ENCODE results near the gene SMLR1.
A peak's percentile ranks its signal among the peaks of the same experiment; 100 is the strongest.

SMLR1 gene

GRCh38 chr6:130825772-130826441, 1.3 kb upstream of the SMLR1 start:
- DNase-seq, result no peak

DNA sequence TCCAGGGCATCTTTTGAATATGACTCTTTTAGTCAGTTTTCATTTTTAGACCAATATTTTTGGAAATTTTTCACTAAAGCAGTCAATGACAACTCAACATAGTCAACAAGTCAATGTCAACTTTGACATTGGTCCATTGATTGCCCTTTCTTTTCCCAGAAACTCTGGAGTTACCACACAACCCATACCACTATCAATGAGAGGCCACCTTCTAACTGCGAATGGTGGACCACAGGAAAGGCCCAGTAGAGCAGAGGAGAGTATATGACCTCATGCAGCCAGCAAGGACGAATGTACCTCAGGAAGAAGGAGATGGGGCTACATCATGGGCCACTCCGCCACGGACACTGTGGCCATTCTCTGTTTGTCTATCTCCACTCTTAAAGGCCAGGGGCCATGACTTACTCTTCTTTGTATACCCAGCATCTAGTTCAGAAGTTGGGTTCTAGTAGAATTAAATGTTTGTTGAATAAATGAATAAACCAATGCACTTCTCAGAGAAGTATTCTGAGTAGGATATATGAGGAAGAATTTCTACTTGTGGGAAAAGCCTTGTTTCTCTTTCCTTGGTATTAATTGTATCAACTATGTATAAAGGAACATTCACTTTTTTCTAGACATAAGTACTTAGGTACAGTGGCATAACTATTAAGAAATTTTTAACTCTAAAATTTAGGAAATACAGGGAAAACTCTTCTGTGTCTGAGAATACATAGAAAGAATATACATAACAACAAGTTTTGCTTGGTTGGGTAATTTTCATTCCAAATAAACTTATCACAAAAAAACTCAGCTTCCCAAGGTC, 562 bp upstream of the SMLR1 start:
- no peak for DNase-seq

- no peak for DNase-seq
Observed at GRCh38 chr6:130829333-130829910, 2.2 kb downstream of the SMLR1 start.

GRCh38 chr6:130831607-130832006, 4.4 kb downstream of the SMLR1 start:
- no peak for DNase-seq

DNA sequence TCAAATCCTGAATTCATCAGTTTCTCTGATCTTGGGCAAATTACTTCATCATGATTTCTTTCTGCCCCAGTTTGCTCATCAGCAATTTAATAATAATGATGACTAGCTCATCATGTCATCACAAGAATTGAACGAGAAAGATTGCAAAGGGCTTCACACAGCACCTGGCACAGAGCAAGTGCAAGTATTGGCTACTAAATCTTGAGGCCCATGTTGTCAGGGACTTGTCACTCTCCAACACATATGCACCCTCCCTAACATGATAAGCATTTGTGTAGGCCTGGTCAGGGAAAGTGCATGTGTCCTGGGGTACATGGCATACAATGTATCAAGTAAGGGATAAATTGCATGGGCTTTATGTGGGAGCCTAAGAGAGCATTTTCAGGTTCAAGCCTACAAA, 6.4 kb downstream of the SMLR1 start:
- DNase-seq, result no peak

DNA sequence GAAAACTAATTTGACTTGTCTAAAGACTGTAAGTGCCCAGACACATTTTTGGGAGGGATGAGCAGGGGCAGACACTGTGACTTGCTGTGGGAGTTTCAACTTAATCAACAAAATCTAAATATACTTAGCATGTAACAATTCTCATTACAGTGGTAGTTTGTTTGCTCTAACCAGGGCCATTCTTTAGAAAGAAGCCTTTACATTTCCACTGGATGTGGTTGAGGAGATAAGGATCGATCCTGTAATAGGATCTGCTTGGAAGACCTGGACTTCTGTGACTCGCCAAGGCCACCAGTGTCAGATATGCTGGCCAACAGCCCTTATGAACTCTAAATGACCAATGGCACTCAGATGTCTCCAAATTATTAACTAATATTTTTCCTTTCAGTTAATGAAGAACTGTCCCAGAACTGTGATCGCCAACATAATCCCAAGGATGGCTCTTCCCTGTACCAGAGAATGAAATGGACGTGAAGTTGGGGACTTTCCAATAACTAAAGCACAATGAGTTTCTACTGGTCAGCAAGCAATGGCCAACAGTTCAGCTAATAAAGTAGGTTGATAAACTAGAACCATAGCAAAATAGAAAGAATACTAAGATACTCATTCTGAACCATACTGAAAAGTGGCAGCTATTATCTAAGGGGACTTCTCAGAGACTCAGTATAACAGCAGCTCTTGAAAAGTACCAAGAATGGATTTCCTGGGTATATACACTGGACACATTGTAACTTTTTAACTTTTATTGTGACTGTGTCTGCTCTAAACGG, 7.5 kb downstream of the SMLR1 start:
- DNase-seq, result no peak

- DNase-seq, result no peak
Observed at GRCh38 chr6:130836055-130836640, 8.9 kb downstream of the SMLR1 start.

DNA sequence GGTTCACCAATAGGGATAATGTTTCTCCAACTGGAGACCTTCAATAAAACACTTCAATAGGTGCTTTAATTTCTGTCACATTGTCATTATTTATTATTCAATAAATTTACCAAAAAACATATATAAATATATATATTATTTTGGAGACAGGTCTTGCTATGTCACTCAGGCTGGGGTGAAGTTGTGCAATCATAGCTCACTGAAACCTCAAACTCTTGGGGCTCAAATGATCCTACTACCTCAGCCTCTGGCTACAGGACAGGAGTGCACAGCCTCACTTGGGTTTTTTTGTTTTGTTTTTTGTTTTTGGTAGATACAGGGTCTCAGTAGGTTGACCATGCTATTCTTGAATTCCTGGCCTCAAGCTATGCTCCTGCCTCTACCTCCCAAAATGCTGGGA, 9.9 kb downstream of the SMLR1 start:
- no peak for DNase-seq

DNA sequence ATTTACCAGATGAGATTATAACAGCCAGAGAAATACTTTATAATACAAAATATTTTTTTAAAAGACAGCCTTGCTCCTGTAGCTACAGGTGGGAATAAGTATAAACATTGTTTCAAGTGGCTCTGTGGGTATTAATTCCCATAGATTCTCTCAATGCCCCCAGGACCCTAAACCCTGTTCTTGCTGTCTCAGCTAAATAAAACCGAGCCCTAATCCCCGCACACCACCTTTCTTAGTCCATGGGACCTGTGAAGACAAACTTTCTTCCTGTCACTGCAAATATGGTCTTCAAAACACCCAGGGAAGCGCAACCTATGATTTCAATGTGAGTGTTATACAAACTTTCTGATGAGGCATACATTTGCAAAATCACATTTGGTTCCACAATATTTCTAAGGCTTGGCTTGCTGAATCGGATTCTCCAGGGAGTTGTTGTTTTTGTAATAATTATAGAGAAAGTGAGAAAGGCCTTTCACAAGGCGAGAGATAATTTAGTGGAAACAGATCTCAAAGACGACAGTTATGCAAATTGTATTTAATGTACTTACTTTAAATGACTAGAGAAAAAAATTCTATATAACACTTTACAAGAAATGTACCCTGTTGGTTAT, 11.1 kb downstream of the SMLR1 start:
- no peak for DNase-seq

- no peak for DNase-seq
Observed at GRCh38 chr6:130838951-130839350, 11.7 kb downstream of the SMLR1 start.

DNA sequence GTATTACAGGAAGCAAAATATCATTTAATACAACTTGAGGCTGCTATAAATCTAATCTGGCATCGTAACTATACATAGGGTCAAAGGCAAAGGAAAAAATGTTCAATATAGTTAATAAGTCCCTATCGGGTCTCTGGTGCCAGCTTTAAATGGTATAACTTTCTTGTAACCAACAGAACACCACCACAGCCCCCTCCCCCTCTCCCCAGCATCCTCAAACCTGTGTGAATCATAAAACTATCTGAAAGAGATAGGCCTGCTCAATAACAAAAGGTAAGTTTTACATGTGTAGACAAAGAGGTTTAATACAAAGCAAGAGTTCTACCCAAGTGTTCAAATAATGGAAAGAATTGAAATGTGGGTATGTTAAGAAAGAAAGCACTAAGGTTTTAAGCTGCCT, 12.2 kb downstream of the SMLR1 start:
- no peak for DNase-seq

GRCh38 chr6:130840050-130840449, 12.8 kb downstream of the SMLR1 start:
- no peak for DNase-seq

DNA sequence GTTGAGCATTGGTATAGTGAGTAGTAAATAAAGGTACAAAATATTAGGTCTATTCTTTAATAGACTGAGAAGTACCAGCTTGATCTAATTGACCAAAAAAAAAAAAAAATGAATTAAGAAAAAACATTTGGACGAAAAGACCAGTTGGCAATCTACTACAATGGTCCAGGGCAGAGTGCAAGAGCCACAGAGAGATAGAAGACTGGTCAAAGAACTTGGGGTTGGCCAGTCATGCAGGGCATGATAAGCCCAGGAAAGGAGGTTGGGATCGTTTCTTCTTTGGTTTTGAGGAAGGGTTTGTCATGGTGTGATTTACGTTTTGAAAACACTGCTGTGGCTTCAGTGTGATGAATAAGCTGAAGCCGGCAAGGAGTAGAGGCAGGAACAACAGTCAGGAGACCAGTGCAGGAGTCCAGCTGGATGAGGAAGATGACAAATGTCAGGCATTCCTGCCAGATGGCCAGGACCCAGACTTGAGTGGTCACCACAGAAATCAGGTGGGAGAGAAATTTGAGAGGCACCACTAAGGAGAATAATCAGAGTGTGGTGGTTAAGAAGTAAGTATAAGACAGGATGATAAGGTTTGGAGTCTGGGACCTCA, 14.0 kb downstream of the SMLR1 start:
- no peak for DNase-seq

- DNase-seq, result peak in 1 of 2 donors; percentile 74
Observed at GRCh38 chr6:130843575-130844320, 16.5 kb downstream of the SMLR1 start.

DNA sequence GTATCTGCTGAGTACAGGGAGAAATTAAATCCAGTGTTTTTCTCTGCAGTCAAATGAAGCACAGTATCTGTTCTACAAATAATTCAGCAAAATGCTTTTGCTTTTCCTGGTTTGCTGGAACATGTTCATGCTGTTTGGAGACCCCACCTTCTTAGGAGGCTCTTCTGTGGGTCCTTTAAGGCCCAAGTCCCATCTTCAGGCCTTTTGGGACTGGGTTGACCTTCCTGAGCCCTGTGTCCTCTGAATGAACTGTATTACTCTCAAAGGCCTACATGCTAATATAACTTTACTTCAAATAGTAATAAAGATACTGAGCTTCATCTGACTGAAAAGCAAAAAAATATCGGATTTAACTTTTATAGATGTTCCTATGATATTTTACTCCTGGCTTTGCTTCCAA, 19.3 kb downstream of the SMLR1 start:
- DNase-seq, result no peak

GRCh38 chr6:130847001-130847910, 20.1 kb downstream of the SMLR1 start:
- DNase-seq, result no peak

DNA sequence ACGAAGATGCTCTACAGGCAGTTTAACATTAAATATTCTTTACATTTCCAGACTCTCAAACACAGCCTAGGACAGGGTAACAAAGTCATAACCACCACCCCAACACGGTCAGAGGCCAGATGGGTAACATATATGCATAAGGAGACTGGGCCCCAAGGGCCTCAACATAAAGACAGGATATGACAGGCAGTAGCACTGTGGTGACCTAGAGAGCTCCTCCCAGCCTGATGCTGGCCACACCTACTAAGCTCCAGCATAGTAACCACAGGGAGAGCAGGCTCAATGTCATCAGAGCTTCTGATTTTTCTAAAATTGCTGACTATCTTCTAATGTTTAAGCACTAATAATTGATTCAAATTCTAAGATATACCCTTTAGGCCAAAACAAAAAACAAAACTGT, 21.7 kb downstream of the SMLR1 start:
- peak; percentile 15 to 31 for DNase-seq

- no peak for DNase-seq
Observed at GRCh38 chr6:130849594-130849993, 22.4 kb downstream of the SMLR1 start.

DNA sequence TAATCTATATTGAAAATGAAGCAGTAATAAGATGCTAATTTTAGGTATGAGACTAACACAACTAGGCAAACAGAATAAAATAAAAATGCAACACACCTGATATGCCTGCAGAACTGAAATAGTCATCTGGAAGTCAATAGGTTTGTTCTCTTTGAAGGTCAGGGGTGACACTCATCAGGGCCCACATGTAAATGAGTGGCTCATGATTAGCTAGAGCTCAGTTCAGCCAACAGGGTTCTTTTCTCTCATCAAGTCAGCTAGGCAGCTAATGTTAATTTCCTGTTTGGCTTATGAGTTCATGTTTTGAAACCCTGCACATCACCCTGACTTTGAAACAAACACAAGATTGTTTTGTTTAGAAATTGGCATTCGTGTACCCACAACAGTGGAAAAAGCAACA, 23.8 kb downstream of the SMLR1 start:
- no peak for DNase-seq

DNA sequence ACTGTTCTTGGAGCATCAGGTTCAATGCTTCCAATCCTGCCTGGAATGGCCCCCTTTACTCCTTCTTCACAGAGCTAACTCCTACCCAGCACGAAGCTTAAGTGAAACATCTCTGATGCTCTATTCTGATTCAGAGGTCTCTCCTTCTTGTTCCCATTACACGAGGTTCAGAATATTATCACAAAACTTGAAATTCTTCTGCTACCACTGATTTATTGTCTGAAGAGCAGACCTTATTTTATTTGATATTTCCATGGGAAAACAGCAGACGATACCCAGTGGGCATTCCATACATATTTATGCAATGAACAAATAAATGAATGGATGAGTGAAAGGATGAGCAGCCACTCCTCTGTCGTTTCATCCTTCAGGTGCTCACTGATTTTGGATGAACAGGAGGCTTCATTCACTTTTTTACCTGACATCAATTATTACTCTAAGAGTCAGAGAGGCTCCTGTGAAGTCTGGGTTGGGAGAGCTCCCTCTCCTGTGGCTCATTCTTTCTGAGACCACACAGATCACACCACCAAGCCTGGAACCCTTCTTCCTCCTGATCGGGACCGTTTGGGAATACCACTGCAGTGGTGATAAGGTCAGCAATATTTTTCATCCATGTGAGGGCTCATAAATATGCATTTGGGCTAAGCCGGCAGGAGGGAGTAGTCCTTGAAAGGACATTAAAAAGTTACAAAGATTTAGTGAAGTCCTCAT, 25.8 kb downstream of the SMLR1 start:
- DNase-seq, result no peak
